DMS114 treated with DMSO at 0.1 percent for 48 hours (cell line): ENCODE measurements around the gene ARL15.

Source experiments
- DNase-seq: peaks from one replicate; lab custom pipeline; 2025; ENCODE audit not compliant: unreplicated experiment; lab: John Stamatoyannopoulos, UW

The ARL15 gene

GRCh38 chr5:53917095-53917494 lies 393.3 kb downstream of the ARL15 start:
- no peak for DNase-seq

- DNase-seq: no peak
These were observed 395.3 kb downstream of the ARL15 start for GRCh38 chr5:53915120-53915519.

- DNase-seq: no peak
These were observed 396.4 kb downstream of the ARL15 start for GRCh38 chr5:53913941-53914340.

- DNase-seq: no peak
These were observed 401.6 kb downstream of the ARL15 start for GRCh38 chr5:53908757-53909156.

- no peak for DNase-seq
These were observed 402.5 kb downstream of the ARL15 start for GRCh38 chr5:53907827-53908226.

GRCh38 chr5:53906736-53907135 lies 403.6 kb downstream of the ARL15 start:
- no peak for DNase-seq

GRCh38 chr5:53902296-53902907 lies 408.0 kb downstream of the ARL15 start:
- DNase-seq: no peak

- no peak for DNase-seq
These were observed 409.7 kb downstream of the ARL15 start for GRCh38 chr5:53900677-53901076.

GRCh38 chr5:53895091-53895683 lies 415.2 kb downstream of the ARL15 start:
- no peak for DNase-seq

- no peak for DNase-seq
These were observed 416.7 kb downstream of the ARL15 start for GRCh38 chr5:53893626-53894025.

- no peak for DNase-seq
These were observed 418.1 kb downstream of the ARL15 start for GRCh38 chr5:53892224-53892623.

GRCh38 chr5:53891159-53891558 lies 419.2 kb downstream of the ARL15 start:
- DNase-seq: no peak

GRCh38 chr5:53890490-53890889 lies 419.9 kb downstream of the ARL15 start:
- DNase-seq: no peak

GRCh38 chr5:53884844-53885243 lies 425.5 kb downstream of the ARL15 start:
- DNase-seq: no peak

- DNase-seq: no peak
These were observed 426.0 kb downstream of the ARL15 start for GRCh38 chr5:53884417-53884816.

- no peak for DNase-seq
These were observed 427.7 kb downstream of the ARL15 start for GRCh38 chr5:53882676-53883031.

GRCh38 chr5:53882006-53882675 lies 428.2 kb downstream of the ARL15 start:
- no peak for DNase-seq

- DNase-seq: no peak
These were observed 430.6 kb downstream of the ARL15 start for GRCh38 chr5:53879708-53880323.

GRCh38 chr5:53878015-53878414 lies 432.4 kb downstream of the ARL15 start:
- DNase-seq: no peak

GRCh38 chr5:53877243-53877642 lies 433.1 kb downstream of the ARL15 start:
- no peak for DNase-seq

GRCh38 chr5:53874409-53874808 lies 436.0 kb downstream of the ARL15 start:
- no peak for DNase-seq

- no peak for DNase-seq
These were observed 437.1 kb downstream of the ARL15 start for GRCh38 chr5:53873235-53873634.
